HEK293 (cell line): Measurements from ENCODE around the gene SGMS1.

Experiments
- GFI1B ChIP-seq: fragments of 450-650 bp; formaldehyde crosslinking; IDR thresholded peaks from 2 replicates; pipeline ENCODE4 v1.5.1; 2016; ENCODE audit warnings: missing biosample characterization, missing genetic modification characterization
- GLI4 ChIP-seq: fragments of 450-650 bp; formaldehyde crosslinking; IDR thresholded peaks from 2 replicates; pipeline ENCODE4 v1.5.1; 2016; ENCODE audit warnings: missing biosample characterization, missing genetic modification characterization
- KLF16 ChIP-seq: fragments of 450-650 bp; formaldehyde crosslinking; IDR thresholded peaks from 2 replicates; pipeline ENCODE4 v1.5.1; 2017; ENCODE audit warnings: missing biosample characterization, missing genetic modification characterization
- KLF9 ChIP-seq: fragments of 450-650 bp; formaldehyde crosslinking; IDR thresholded peaks from 2 replicates; pipeline ENCODE4 v1.5.1; 2016; ENCODE audit warnings: missing biosample characterization, missing genetic modification characterization, low read depth
- PRDM2 ChIP-seq: fragments of 450-650 bp; formaldehyde crosslinking; IDR thresholded peaks from 2 replicates; pipeline ENCODE4 v1.5.1; 2016; ENCODE audit warnings: missing biosample characterization, missing genetic modification characterization, borderline replicate concordance
- REPIN1 ChIP-seq: fragments of 450-650 bp; formaldehyde crosslinking; IDR thresholded peaks from 2 replicates; pipeline ENCODE4 v1.5.1; 2017; ENCODE audit warnings: missing biosample characterization, missing genetic modification characterization, low read depth
- SCRT2 ChIP-seq: fragments of 450-650 bp; formaldehyde crosslinking; IDR thresholded peaks from 2 replicates; pipeline ENCODE4 v1.5.1; 2016; ENCODE audit warnings: missing biosample characterization, missing genetic modification characterization
- SP2 ChIP-seq: fragments of 450-650 bp; formaldehyde crosslinking; IDR thresholded peaks from 2 replicates; pipeline ENCODE4 v1.5.1; 2016; ENCODE audit warnings: missing biosample characterization, missing genetic modification characterization
- ZBTB48 ChIP-seq: fragments of 450-650 bp; formaldehyde crosslinking; IDR thresholded peaks from 2 replicates; pipeline ENCODE4 v1.5.1; 2016; ENCODE audit warnings: missing biosample characterization, missing genetic modification characterization
- ZNF114 ChIP-seq: fragments of 450-650 bp; formaldehyde crosslinking; IDR thresholded peaks from 2 replicates; pipeline ENCODE4 v1.5.0; 2017; ENCODE audit warnings: missing biosample characterization, missing genetic modification characterization
- ZNF148 ChIP-seq: fragments of 450-650 bp; formaldehyde crosslinking; IDR thresholded peaks from 2 replicates; pipeline ENCODE4 v1.5.0; 2017; ENCODE audit warnings: missing biosample characterization, missing genetic modification characterization, borderline replicate concordance
- ZNF175 ChIP-seq: fragments of 450-650 bp; formaldehyde crosslinking; IDR thresholded peaks from 2 replicates; pipeline ENCODE4 v1.5.1; 2016; ENCODE audit warnings: missing biosample characterization, missing genetic modification characterization
- ZNF211 ChIP-seq: fragments of 450-650 bp; formaldehyde crosslinking; IDR thresholded peaks from 2 replicates; pipeline ENCODE4 v1.5.1; 2016; ENCODE audit warnings: low read depth, missing biosample characterization, missing genetic modification characterization
- ZNF350 ChIP-seq: fragments of 450-650 bp; formaldehyde crosslinking; IDR thresholded peaks from 2 replicates; pipeline ENCODE4 v1.5.0; 2017; ENCODE audit warnings: missing biosample characterization, mild to moderate bottlenecking, missing genetic modification characterization
- ZNF473 ChIP-seq: fragments of 450-650 bp; formaldehyde crosslinking; IDR thresholded peaks from 2 replicates; pipeline ENCODE4 v1.5.1; 2017; ENCODE audit warnings: missing biosample characterization, missing genetic modification characterization
- ZNF501 ChIP-seq: fragments of 450-650 bp; formaldehyde crosslinking; IDR thresholded peaks from 2 replicates; pipeline ENCODE4 v1.5.1; 2016; ENCODE audit warnings: missing biosample characterization, missing genetic modification characterization
- ZNF510 ChIP-seq: fragments of 450-650 bp; formaldehyde crosslinking; IDR thresholded peaks from 2 replicates; pipeline ENCODE4 v1.5.1; 2018; ENCODE audit warnings: mild to moderate bottlenecking, missing genetic modification characterization, missing biosample characterization; ENCODE audit not compliant: insufficient replicate concordance
- ZNF544 ChIP-seq: fragments of 450-650 bp; formaldehyde crosslinking; IDR thresholded peaks from 2 replicates; pipeline ENCODE4 v1.5.0; 2017; ENCODE audit warnings: missing biosample characterization, missing genetic modification characterization
- ZNF555 ChIP-seq: fragments of 450-650 bp; formaldehyde crosslinking; conservative IDR thresholded peaks from 2 replicates; pipeline ENCODE4 v1.5.1; 2017; ENCODE audit warnings: missing biosample characterization, mild to moderate bottlenecking, missing genetic modification characterization, inconsistent platforms
- ZNF623 ChIP-seq: fragments of 450-650 bp; formaldehyde crosslinking; IDR thresholded peaks from 2 replicates; pipeline ENCODE4 v1.5.1; 2016; ENCODE audit warnings: missing biosample characterization, missing genetic modification characterization
- ZNF629 ChIP-seq: fragments of 450-650 bp; formaldehyde crosslinking; IDR thresholded peaks from 2 replicates; pipeline ENCODE4 v1.5.1; 2017; ENCODE audit warnings: missing biosample characterization, missing genetic modification characterization
- ZNF658 ChIP-seq: fragments of 450-650 bp; formaldehyde crosslinking; IDR thresholded peaks from 2 replicates; pipeline ENCODE4; 2016; ENCODE audit warnings: missing biosample characterization, missing genetic modification characterization
- ZNF692 ChIP-seq: fragments of 450-650 bp; formaldehyde crosslinking; IDR thresholded peaks from 2 replicates; pipeline ENCODE4 v1.5.1; 2016; ENCODE audit warnings: missing biosample characterization, missing genetic modification characterization
- ZNF701 ChIP-seq: fragments of 450-650 bp; formaldehyde crosslinking; IDR thresholded peaks from 2 replicates; pipeline ENCODE4 v1.5.1; 2016; ENCODE audit warnings: missing biosample characterization, missing genetic modification characterization
- ZNF776 ChIP-seq: fragments of 450-650 bp; formaldehyde crosslinking; IDR thresholded peaks from 2 replicates; pipeline ENCODE4 v1.5.0; 2017; ENCODE audit warnings: missing biosample characterization, missing genetic modification characterization, borderline replicate concordance
- ZNF791 ChIP-seq: fragments of 450-650 bp; formaldehyde crosslinking; IDR thresholded peaks from 2 replicates; pipeline ENCODE4 v1.5.1; 2016; ENCODE audit warnings: missing biosample characterization, missing genetic modification characterization
- ZSCAN18 ChIP-seq: fragments of 450-650 bp; formaldehyde crosslinking; IDR thresholded peaks from 2 replicates; pipeline ENCODE4 v1.5.1; 2016; ENCODE audit warnings: missing biosample characterization, missing genetic modification characterization
- TF ChIP-seq, protein P1 (sequence below): fragments of 450-650 bp; formaldehyde crosslinking; optimal IDR thresholded peaks from 2 replicates; pipeline ENCODE3; 2016; ENCODE audit warnings: missing biosample characterization, mild to moderate bottlenecking, missing genetic modification characterization

Gene SGMS1

DNA sequence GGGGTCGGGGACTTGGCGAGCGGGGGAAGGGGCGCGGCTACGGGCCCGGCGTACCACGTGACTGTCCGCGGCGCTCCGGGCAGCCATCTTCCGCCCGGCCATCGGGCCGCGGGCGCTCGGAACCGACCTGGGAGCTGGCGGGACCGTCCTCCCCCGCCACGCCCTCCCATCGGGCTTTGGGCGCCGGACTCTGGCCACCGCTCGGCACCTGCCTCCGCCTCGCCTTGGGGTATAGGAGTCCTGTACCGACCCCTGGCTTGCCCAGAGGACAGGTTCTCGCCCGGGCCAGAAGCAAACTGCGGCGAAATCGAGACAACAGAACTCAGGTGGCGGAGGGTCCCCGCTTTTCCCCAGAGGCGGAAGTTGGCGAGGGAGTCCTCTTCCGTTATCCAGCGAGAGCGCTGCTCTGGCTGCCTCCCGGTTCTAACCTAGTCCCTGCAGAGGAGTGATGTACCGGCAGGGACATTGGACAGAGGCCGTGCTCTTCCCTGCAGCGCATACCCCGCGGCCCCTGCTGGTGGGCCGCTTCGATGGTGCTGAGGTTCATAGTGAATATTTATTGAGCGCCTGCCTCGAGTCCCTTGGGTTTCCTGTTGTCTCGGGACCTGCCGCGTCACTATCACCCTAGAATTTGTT, 1.2 kb upstream of the SGMS1 start (continued):
- TF ChIP-seq KLF9 (tag by site-specific recombination) (peak; percentile 80), ZBTB48 (peak; percentile 59), SP2 (tag by site-specific recombination) (no peak; the same call in 1 of the 2 replicates), ZNF701 (no peak), ZNF148 (tag by site-specific recombination) (no peak), ZNF473 (no peak), ZNF350 (tag by site-specific recombination) (no peak), ZNF501 (tag by site-specific recombination) (peak; percentile 71; the same call in 1 of the 2 replicates), ZNF211 (no peak), KLF16 (tag by site-specific recombination) (peak; percentile 74), SCRT2 (no peak), ZNF629 (tag by site-specific recombination) (no peak), PRDM2 (tag by site-specific recombination) (no peak), ZNF555 (tag by site-specific recombination) (no peak), ZNF658 (tag by site-specific recombination) (no peak), ZNF510 (tag by site-specific recombination) (no peak), ZNF692 (tag by site-specific recombination) (no peak), REPIN1 (tag by site-specific recombination) (no peak), ZSCAN18 (tag by site-specific recombination) (no peak), ZNF776 (tag by site-specific recombination) (no peak), ZNF114 (tag by site-specific recombination) (no peak), GFI1B (tag by site-specific recombination) (0 out of 2 replicates have a peak, but pooled peaks have one; percentile 15), ZNF175 (tag by site-specific recombination) (no peak), GLI4 (no peak), ZNF791 (no peak), ZNF544 (tag by site-specific recombination) (no peak), ZNF623 (tag by site-specific recombination) (no peak)
- TF ChIP-seq, protein P1, sequence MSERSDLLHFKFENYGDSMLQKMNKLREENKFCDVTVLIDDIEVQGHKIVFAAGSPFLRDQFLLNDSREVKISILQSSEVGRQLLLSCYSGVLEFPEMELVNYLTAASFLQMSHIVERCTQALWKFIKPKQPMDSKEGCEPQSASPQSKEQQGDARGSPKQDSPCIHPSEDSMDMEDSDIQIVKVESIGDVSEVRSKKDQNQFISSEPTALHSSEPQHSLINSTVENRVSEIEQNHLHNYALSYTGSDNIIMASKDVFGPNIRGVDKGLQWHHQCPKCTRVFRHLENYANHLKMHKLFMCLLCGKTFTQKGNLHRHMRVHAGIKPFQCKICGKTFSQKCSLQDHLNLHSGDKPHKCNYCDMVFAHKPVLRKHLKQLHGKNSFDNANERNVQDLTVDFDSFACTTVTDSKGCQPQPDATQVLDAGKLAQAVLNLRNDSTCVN (tag by site-specific recombination), result peak; percentile 76
